Prostate gland (tissue), 2 donors: ENCODE measurements around the gene VOPP1.

ENCODE experiments used
- CTCF ChIP-seq, 4 experiments: fragments of 200-600 bp in 2 of 4; fragments of 450-650 bp in 2 of 4; sonication (generic) in 2 of 4; IDR thresholded peaks; 1 replicate in 3 of 4; 2 replicates in 1 of 4; pipeline ENCODE4 v1.5.1; 2016 to 2019; ENCODE audit warnings: antibody characterized with exemption in 4 of 4, mild to moderate bottlenecking in 2 of 4, moderate library complexity in 2 of 4
- POLR2A ChIP-seq: fragments of 450-650 bp; IDR thresholded peaks from one replicate; pipeline ENCODE4 v1.6.1; 2016; ENCODE audit warnings: antibody characterized with exemption, mild to moderate bottlenecking
- POLR2AphosphoS5 ChIP-seq: sonication (generic); formaldehyde crosslinking; IDR thresholded peaks from one replicate; pipeline ENCODE4 v1.6.1; 2017; ENCODE audit warnings: antibody characterized with exemption

- TF ChIP-seq POLR2A: no peak
- no peak for TF ChIP-seq POLR2AphosphoS5
- no peak for TF ChIP-seq CTCF (IDR thresholded peaks at IDR 0.05)
Measured at GRCh38 chr7:55595511-55595910, 23.2 kb upstream of the VOPP1 start.
